Astrocyte (in vitro differentiated cells and primary cell): ENCODE measurements around the gene SMIM45.

Experiments
- DNase-seq: peaks from one replicate; pipeline ENCODE4 v3.0.0-alpha.2; 2010; ENCODE audit warnings: low read depth
- FAIRE-seq: peaks from 2 replicates; lab custom pipeline; 2011; peaks lifted over from hg19 to GRCh38; lab: Jason Lieb, UNC
- H2AFZ ChIP-seq: 2 replicates; pipeline ENCODE4 v1.6.0; 2012; ENCODE audit warnings: low read depth, low read length, inconsistent platforms
- H3K27ac ChIP-seq: 2 replicates; pipeline ENCODE4 v1.5.1; 2011; ENCODE audit warnings: low read depth, low read length, inconsistent platforms
- H3K27me3 ChIP-seq: 2 replicates; pipeline ENCODE4 v1.6.0; 2011; ENCODE audit warnings: low read length, inconsistent platforms; ENCODE audit not compliant: insufficient read depth
- H3K36me3 ChIP-seq: 2 replicates; pipeline ENCODE4 v1.5.1; 2011; ENCODE audit warnings: low read length, inconsistent platforms; ENCODE audit not compliant: insufficient read depth
- H3K4me1 ChIP-seq: 2 replicates; pipeline ENCODE4 v1.5.1; 2011; ENCODE audit warnings: low read length, inconsistent platforms; ENCODE audit not compliant: insufficient read depth
- H3K4me2 ChIP-seq: 2 replicates; pipeline ENCODE4 v1.6.0; 2012; ENCODE audit warnings: low read length, inconsistent platforms
- H3K4me3 ChIP-seq: 2 replicates; pipeline ENCODE4 v1.5.1; 2011; ENCODE audit warnings: low read depth, mild to moderate bottlenecking, low read length, inconsistent platforms; ENCODE audit not compliant: insufficient read depth
- H3K79me2 ChIP-seq: 2 replicates; pipeline ENCODE4 v1.6.0; 2012; ENCODE audit warnings: mild to moderate bottlenecking, low read length, inconsistent platforms; ENCODE audit not compliant: insufficient read depth
- H3K9ac ChIP-seq: 2 replicates; pipeline ENCODE4 v1.6.0; 2012; ENCODE audit warnings: mild to moderate bottlenecking, low read length, inconsistent platforms
- H3K9me3 ChIP-seq: 2 replicates; pipeline ENCODE4 v1.5.1; 2012; ENCODE audit warnings: low read depth, mild to moderate bottlenecking, low read length, inconsistent platforms; ENCODE audit not compliant: insufficient read depth
- H4K20me1 ChIP-seq: 2 replicates; pipeline ENCODE4 v1.6.0; 2012; ENCODE audit warnings: low read length, inconsistent platforms; ENCODE audit not compliant: insufficient read depth
- H3K27ac Mint-ChIP-seq: one replicate; pipeline ENCODE4 v1.8.0; 2021; ENCODE audit warnings: mild to moderate bottlenecking, mixed read lengths; ENCODE audit not compliant: unreplicated experiment
- H3K27me3 Mint-ChIP-seq: one replicate; pipeline ENCODE4 v1.8.0; 2021; ENCODE audit warnings: low read depth, mixed read lengths; ENCODE audit not compliant: unreplicated experiment
- H3K36me3 Mint-ChIP-seq: one replicate; pipeline ENCODE4 v1.8.0; 2021; ENCODE audit warnings: low read depth, mixed read lengths; ENCODE audit not compliant: unreplicated experiment
- H3K4me1 Mint-ChIP-seq: one replicate; pipeline ENCODE4 v1.8.0; 2021; ENCODE audit warnings: low read depth, mixed read lengths; ENCODE audit not compliant: unreplicated experiment
- H3K4me3 Mint-ChIP-seq: one replicate; pipeline ENCODE4 v1.8.0; 2021; ENCODE audit warnings: mild to moderate bottlenecking, moderate library complexity, mixed read lengths; ENCODE audit not compliant: unreplicated experiment
- H3K9me3 Mint-ChIP-seq: one replicate; pipeline ENCODE4 v1.8.0; 2021; ENCODE audit warnings: mild to moderate bottlenecking, mixed read lengths; ENCODE audit not compliant: unreplicated experiment
- CTCF ChIP-seq: IDR thresholded peaks from 2 replicates; pipeline ENCODE4 v1.5.1; 2011; ENCODE audit warnings: low read depth, mild to moderate bottlenecking, inconsistent platforms, low read length, moderate library complexity; ENCODE audit not compliant: insufficient read depth
- EZH2 ChIP-seq: IDR thresholded peaks from 2 replicates; pipeline ENCODE4 v1.6.1; 2012; ENCODE audit warnings: mild to moderate bottlenecking, low read length, inconsistent platforms; ENCODE audit not compliant: insufficient read depth

Gene SMIM45

GRCh38 chr22:41940832-41941765 lies 10.9 kb upstream of the SMIM45 start:
- no peak for TF ChIP-seq EZH2
- peak; percentile 79 for TF ChIP-seq CTCF
- Histone ChIP-seq H3K9me3 (no peaks in the 10 kb centered on the region), H3K4me1 (peaks cover 21% of the 10 kb centered on the region), H3K9ac (peak overlapping the region; percentile 37), H3K4me3 (no peak overlapping the region), H3K27me3 (no peaks in the 10 kb centered on the region), H3K79me2 (peaks cover 7% of the 10 kb centered on the region), H3K36me3 (peaks cover 4% of the 10 kb centered on the region), H4K20me1 (peaks cover 9% of the 10 kb centered on the region), H3K27ac (peak overlapping the region; percentile 27), H3K4me2 (peak overlapping the region; percentile 12), H2AFZ (no peak overlapping the region)
- Mint-ChIP-seq H3K4me1 (peaks cover 8% of the 10 kb centered on the region), H3K9me3 (no peaks in the 10 kb centered on the region), H3K27ac (peak overlapping the region; percentile 90), H3K27me3 (no peaks in the 10 kb centered on the region), H3K4me3 (no peak overlapping the region), H3K36me3 (no peaks in the 10 kb centered on the region)
- peak; percentile 93 for FAIRE-seq
- peak; percentile 64 for DNase-seq

- no peak overlapping the region for H2AFZ ChIP-seq
- H4K20me1 ChIP-seq, result peaks cover 9% of the 10 kb centered on the region
- Mint-ChIP-seq H3K27me3 (no peaks in the 10 kb centered on the region), H3K27ac (no peak overlapping the region), H3K36me3 (no peaks in the 10 kb centered on the region), H3K9me3 (peaks cover 2% of the 10 kb centered on the region), H3K4me3 (peak overlapping the region; percentile 55), H3K4me1 (peaks cover 8% of the 10 kb centered on the region)
- H3K9me3 ChIP-seq, result no peaks in the 10 kb centered on the region
- DNase-seq (peak; percentile 22), FAIRE-seq (no peak)
- H3K4me2 ChIP-seq, result peak overlapping the region; percentile 57
- peaks cover 25% of the 10 kb centered on the region for H3K4me1 ChIP-seq
- H3K79me2 ChIP-seq, result peaks cover 7% of the 10 kb centered on the region
- H3K27me3 ChIP-seq, result no peaks in the 10 kb centered on the region
- peaks cover 4% of the 10 kb centered on the region for H3K36me3 ChIP-seq
- no peak overlapping the region for H3K4me3 ChIP-seq
- no peak for TF ChIP-seq CTCF
- TF ChIP-seq EZH2, result no peak
- no peak overlapping the region for H3K27ac ChIP-seq
- peak overlapping the region; percentile 12 for H3K9ac ChIP-seq
Measured at GRCh38 chr22:41943661-41944209, 8.2 kb upstream of the SMIM45 start.
